Loucy (cell line): ENCODE results near the gene STX5.
"Not testable (repeated sequence)": the region's sequence is repeated elsewhere in the genome, so short reads cannot be mapped to it uniquely, and the experiment has no call there.

Experiments used
- H2AFZ ChIP-seq: fragments of 200-600 bp; sonication (generic); 2 replicates; pipeline ENCODE4 v1.6.0; 2016; ENCODE audit warnings: antibody characterized with exemption, mild to moderate bottlenecking, low read length, moderate library complexity
- H3F3A ChIP-seq: fragments of 200-600 bp; 2 replicates; pipeline ENCODE4 v1.6.0; 2016; ENCODE audit warnings: antibody characterized with exemption, low read depth, mild to moderate bottlenecking
- H3K27me3 ChIP-seq: fragments of 200-600 bp; sonication (generic); 2 replicates; pipeline ENCODE4 v1.6.1; 2014; ENCODE audit warnings: low read length, mild to moderate bottlenecking; ENCODE audit not compliant: insufficient read depth, poor library complexity, severe bottlenecking
- H3K36me3 ChIP-seq: fragments of 200-600 bp; sonication (generic); 2 replicates; pipeline ENCODE4 v1.6.1; 2016; ENCODE audit warnings: low read length; ENCODE audit not compliant: insufficient read depth
- H3K4me1 ChIP-seq: fragments of 200-600 bp; sonication (generic); 2 replicates; pipeline ENCODE4 v1.5.1; 2014; ENCODE audit warnings: low read length, mild to moderate bottlenecking; ENCODE audit not compliant: insufficient read depth, poor library complexity, severe bottlenecking
- H3K4me2 ChIP-seq: fragments of 200-600 bp; sonication (generic); 2 replicates; pipeline ENCODE4 v1.6.0; 2014; ENCODE audit warnings: antibody characterized with exemption, low read length, low read depth, mild to moderate bottlenecking; ENCODE audit not compliant: poor library complexity, severe bottlenecking
- H3K4me3 ChIP-seq: fragments of 200-600 bp; sonication (generic); 2 replicates; pipeline ENCODE4 v1.5.1; 2014; ENCODE audit warnings: low read length, mild to moderate bottlenecking, mixed read lengths; ENCODE audit not compliant: poor library complexity, severe bottlenecking
- H3K79me2 ChIP-seq: fragments of 200-600 bp; sonication (generic); 2 replicates; pipeline ENCODE4 v1.6.1; 2014; ENCODE audit warnings: low read length; ENCODE audit not compliant: insufficient read depth
- H3K9ac ChIP-seq: fragments of 200-600 bp; sonication (generic); 2 replicates; pipeline ENCODE4 v1.6.0; 2014; ENCODE audit warnings: mild to moderate bottlenecking, low read depth, low read length, moderate library complexity; ENCODE audit not compliant: poor library complexity, severe bottlenecking
- H3K9me2 ChIP-seq: fragments of 200-600 bp; sonication (generic); replicated peaks from 2 replicates; pipeline ENCODE4 v1.6.1; 2016; ENCODE audit warnings: low read depth, low read length, mixed read lengths
- H3K9me3 ChIP-seq: fragments of 200-600 bp; sonication (generic); 2 replicates; pipeline ENCODE4 v1.6.1; 2014; ENCODE audit warnings: mild to moderate bottlenecking, antibody characterized with exemption, low read length, low read depth; ENCODE audit not compliant: insufficient read depth
- H4K20me1 ChIP-seq: fragments of 200-600 bp; sonication (generic); 2 replicates; pipeline ENCODE4 v1.6.0; 2014; ENCODE audit warnings: antibody characterized with exemption, low read length, mild to moderate bottlenecking; ENCODE audit not compliant: insufficient read depth, poor library complexity, severe bottlenecking
- CTCF ChIP-seq: fragments of 200-600 bp; sonication (generic); conservative IDR thresholded peaks from 2 replicates; pipeline ENCODE4 v1.5.1; 2014; ENCODE audit warnings: mild to moderate bottlenecking, antibody characterized with exemption, low read length
- EZH2phosphoT487 ChIP-seq: fragments of 200-600 bp; IDR thresholded peaks from 2 replicates; pipeline ENCODE4 v1.6.1; 2018; ENCODE audit warnings: antibody characterized with exemption, mild to moderate bottlenecking, moderate library complexity, borderline replicate concordance

Gene STX5

GRCh38 chr11:62846177-62846576, 14.3 kb upstream of the STX5 start:
- H3K36me3 ChIP-seq = no peaks in the 10 kb centered on the region
- H3K4me3 ChIP-seq = no peak overlapping the region
- peaks cover 10% of the 10 kb centered on the region for H3K4me1 ChIP-seq
- H3K9me3 ChIP-seq = no peaks in the 10 kb centered on the region
- no peaks in the 10 kb centered on the region for H3K79me2 ChIP-seq
- H3K27me3 ChIP-seq = no peaks in the 10 kb centered on the region
- no peak overlapping the region for H3K9ac ChIP-seq
- peaks cover 5% of the 10 kb centered on the region; the same call in 1 of the 2 replicates for H3F3A ChIP-seq
- no peak overlapping the region for H3K4me2 ChIP-seq
- TF ChIP-seq CTCF (no peak), EZH2phosphoT487 (no peak)
- H3K9me2 ChIP-seq = no peaks in the 10 kb centered on the region
- no peaks in the 10 kb centered on the region for H4K20me1 ChIP-seq
- H2AFZ ChIP-seq = no peak overlapping the region

- Histone ChIP-seq H3K9ac (no peak overlapping the region), H3K27me3 (no peaks in the 10 kb centered on the region), H2AFZ (no peak overlapping the region), H3F3A (peaks cover 9% of the 10 kb centered on the region), H4K20me1 (no peaks in the 10 kb centered on the region), H3K9me2 (no peaks in the 10 kb centered on the region), H3K9me3 (no peaks in the 10 kb centered on the region), H3K4me1 (peaks cover 20% of the 10 kb centered on the region), H3K79me2 (peaks cover 2% of the 10 kb centered on the region), H3K4me2 (no peak overlapping the region), H3K4me3 (no peak overlapping the region), H3K36me3 (no peaks in the 10 kb centered on the region)
- TF ChIP-seq CTCF (no peak), EZH2phosphoT487 (no peak)
Observed at GRCh38 chr11:62844154-62844553, 12.3 kb upstream of the STX5 start.

GRCh38 chr11:62843466-62843865, 11.6 kb upstream of the STX5 start:
- Histone ChIP-seq H3K4me1 (peaks cover 22% of the 10 kb centered on the region), H3K79me2 (peaks cover 9% of the 10 kb centered on the region), H3K9me2 (no peaks in the 10 kb centered on the region), H3K9ac (peak overlapping the region; percentile 86), H2AFZ (no peak overlapping the region), H3K9me3 (no peaks in the 10 kb centered on the region), H3K27me3 (no peaks in the 10 kb centered on the region), H3K4me3 (no peak overlapping the region), H3K36me3 (no peaks in the 10 kb centered on the region), H3F3A (peaks cover 9% of the 10 kb centered on the region), H4K20me1 (no peaks in the 10 kb centered on the region), H3K4me2 (no peak overlapping the region)
- no peak for TF ChIP-seq EZH2phosphoT487
- no peak for TF ChIP-seq CTCF

- H4K20me1 ChIP-seq, H3K27me3 ChIP-seq, H3K9me2 ChIP-seq, H3K36me3 ChIP-seq, H3K9me3 ChIP-seq, H3F3A ChIP-seq: not testable (repeated sequence)
- Histone ChIP-seq H3K9ac (peak overlapping the region; percentile 86), H3K79me2 (peaks cover 15% of the 10 kb centered on the region), H3K4me2 (peak overlapping the region; percentile 82), H2AFZ (peak overlapping the region; percentile 87), H3K4me3 (peak overlapping the region; percentile 78), H3K4me1 (peaks cover 22% of the 10 kb centered on the region)
Observed at GRCh38 chr11:62842891-62843290, 11.0 kb upstream of the STX5 start.
